DMS114 treated with DMSO at 0.1 percent for 48 hours (cell line): Measurements from ENCODE around the gene MBD3.
"Not testable (repeated sequence)": the region's sequence is repeated elsewhere in the genome, so short reads cannot be mapped to it uniquely, and the experiment has no call there.

Experiments
- DNase-seq: peaks from one replicate; lab custom pipeline; 2025; ENCODE audit not compliant: unreplicated experiment; lab: John Stamatoyannopoulos, UW

Gene MBD3

DNA sequence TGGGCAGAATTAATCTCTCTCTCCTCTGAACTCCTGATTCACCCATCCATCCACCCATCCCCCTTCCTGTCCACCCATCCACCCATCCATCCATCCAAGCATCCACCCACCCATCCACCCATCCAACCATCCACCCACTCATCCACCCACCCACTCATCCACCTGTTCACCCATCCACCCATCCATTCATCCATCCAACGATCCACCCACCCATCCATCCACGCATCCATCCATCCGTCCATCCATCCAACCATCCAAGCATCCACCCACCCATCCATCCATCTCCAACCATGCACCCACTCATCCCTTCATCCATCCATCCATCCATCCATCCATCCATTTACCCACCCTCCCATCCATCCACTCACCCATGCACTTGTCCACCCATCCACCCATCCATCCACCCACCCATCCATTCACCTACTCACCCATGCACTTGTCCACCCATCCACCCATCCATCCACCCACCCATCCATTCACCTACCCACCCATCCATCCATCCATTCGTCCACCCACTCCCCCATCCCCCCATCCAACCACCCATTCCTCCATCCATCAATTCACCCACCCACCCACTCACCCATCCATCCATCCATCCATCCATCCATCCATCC, 43.2 kb downstream of the MBD3 start:
- no peak for DNase-seq

DNA sequence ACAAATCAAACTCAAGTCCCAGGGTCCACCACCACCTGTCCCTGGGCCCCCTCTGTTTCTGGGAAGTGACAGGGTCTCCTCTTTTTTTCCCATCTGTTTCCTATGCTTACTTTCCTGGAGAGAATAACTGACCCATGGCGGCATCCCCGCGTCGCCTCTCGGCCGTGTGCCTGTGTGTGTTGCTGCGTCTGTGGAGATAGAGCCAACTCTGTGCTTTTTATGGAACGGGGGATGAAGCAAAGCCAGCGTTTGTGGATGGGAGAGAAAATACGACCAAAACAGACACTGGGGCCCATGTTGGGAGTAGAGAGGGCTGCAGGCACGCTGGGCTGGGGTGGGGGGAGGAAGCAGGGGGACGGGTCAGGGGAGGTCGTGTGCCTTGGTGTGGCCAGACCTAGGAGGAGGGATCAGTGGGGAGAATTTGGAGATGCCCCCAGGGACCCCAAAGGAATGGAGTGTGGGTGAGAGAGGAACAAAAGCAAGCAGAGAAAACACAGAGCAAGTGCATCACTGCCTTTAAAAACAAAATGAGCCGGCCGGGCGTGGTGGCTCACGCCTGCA, 52.2 kb downstream of the MBD3 start:
- DNase-seq, result no peak

DNA sequence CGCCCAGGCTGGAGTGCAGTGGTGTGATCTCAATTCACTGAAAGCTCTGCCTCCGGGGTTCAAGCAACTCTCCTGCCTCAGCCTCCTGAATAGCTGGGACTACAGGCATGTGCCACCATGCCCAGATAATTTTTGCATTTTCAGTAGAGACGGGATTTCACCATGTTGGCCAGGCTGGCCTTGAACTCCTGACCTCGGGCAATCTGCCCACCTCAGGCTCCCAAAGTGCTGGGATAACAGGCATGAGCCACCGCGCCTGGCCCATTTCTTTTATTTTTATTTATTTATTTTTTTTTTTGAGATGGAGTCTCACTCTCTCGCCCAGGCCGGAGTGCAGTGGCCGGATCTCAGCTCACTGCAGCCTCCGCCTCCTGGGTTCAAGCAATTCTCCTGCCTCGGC, 52.9 kb downstream of the MBD3 start:
- DNase-seq, result not testable (repeated sequence)

DNA sequence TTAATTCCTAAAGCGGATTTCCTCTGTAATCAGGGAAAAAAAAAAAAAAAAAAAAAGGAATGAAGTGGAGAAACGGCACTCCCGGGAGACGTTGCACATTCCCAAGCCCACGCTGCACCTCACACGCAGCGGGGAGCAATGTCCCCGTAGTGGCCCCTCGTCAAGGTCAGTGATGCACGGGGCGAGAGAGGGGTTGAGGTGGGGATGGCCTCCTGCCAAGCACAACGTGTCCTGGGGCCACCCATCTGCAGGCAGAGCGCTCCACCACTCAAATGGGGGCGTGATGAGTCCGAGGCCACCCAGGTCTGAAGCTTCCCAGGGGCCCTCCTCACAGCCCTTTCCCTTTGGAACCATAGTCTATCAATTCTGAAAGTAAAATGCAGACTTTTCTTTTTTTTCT, 53.7 kb downstream of the MBD3 start:
- DNase-seq, result no peak

DNA sequence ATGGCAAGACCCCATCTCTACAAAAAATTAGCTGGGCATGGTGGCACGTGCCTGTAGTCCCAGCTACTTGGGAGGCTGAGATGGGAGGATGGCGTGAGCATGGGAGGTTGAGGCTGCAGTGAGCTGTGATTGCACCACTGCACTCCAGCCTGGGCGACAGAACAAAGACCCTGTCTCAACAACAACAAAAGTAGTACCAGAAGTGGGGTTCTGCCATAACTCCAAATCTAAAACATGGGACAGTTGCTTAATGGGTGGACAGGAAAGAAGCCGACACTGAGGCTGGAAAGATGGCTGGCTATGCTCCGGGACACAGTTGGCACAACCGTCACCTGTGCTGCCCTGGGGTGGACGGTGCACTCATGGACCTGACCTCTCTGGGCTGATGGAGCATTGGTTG, 57.0 kb downstream of the MBD3 start:
- DNase-seq, result not testable (repeated sequence)

DNA sequence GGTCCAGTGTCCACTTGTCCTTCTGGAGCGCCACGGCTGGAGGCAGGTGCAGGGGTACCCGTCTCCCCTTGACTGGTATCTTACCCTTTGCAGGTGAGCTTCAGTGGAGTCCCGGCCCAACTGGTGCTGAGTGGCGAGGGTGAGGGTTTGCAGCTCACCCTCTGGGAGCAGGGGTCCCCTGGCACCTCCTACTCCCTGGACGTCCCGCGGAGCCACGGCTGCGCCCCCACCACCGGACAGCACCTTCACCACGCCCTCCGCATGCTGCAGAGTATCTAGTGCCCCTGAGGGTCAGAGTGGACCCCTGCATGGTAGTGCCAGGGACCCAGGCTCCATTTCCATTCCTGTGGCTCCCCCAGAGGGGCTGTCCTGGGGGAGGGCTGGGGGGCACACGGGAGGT, 57.7 kb downstream of the MBD3 start:
- DNase-seq, result no peak

DNA sequence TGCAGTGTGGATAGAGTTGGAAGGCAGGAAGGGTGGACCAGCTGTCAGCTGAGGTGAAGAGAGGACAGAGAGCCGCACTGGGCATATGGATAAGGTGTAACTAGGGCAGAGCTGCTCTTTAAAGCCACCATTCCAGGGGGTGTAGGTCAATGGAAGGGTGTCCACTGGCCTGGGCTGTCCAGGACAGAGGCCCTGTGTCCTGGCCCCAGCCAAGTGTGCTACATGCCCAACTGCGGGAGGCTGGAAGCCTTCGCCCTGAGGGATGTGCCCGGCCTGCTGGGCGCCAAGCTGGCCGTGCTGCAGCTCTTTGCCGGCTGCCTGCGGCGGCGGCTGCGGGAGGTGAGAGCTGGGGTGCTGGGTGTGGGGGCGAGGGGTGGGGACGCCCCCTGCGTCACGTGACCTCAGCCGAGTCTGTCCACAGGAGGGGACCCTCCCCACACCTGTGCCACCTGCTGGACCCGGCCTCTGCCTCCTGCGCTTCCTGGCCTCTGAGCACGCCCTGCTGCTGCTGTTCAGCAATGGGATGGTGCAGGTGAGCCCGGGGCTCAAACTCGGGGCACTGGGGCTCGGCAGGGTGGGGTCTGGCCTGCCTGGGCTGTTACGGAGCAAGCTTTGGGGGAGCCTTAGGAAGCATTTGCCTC, 59.0 kb downstream of the MBD3 start:
- no peak for DNase-seq

DNA sequence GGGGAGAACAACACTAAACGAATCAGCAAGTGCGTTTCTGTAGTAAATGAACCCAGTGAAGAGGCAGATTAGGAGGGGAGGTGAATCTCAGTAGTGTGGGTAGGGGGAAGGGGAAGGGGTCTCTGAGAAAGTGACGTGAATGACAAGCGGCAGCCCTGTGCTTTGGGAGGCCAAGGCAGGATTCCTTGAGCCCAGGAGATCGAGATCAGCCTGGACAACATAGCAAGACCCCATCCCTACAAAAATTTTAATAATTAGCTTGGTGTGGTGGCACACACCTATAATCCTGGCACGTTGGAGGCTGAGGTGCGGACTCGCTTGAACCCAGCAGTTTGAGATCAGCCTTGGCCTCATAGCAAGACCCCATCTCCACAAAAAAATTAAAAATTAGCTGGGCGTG, 60.7 kb downstream of the MBD3 start:
- no peak for DNase-seq

DNA sequence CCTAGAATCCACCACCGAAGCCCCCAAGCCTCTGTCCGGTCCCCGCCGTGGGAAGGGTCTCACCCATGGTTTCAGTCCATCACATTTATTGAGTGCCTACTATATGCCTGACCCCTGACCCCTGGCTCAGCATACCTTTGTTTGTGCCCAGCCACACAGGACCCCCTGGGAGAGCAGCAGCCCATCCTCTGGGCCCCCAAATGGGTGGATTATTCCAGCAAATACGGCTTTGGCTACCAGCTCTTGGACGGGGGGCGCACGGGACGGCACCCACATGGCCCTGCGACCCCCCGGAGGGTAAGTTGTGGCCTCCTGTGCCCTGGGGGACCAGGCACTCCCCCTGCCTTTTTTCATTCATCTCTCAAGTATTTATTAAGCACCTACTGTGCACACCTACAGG, 61.1 kb downstream of the MBD3 start:
- DNase-seq, result no peak

DNA sequence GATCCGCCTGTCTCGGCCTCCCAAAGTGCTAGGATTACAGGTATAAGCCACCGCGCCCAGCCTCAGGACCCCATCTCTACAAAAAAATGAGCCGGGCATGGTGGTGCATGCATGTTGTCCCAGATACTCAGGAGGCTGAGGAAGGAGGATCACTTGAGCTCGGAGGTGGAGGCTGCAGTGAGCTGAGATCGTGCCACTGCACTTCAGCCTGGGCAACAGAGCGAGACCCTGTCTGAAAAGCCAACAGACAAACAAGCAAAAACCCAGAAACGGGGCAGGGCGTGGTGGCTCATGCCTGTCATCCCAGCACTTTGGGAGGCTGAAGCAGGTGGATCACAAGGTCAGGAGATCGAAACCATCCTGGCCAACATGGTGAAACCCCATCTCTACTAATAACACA, 61.8 kb downstream of the MBD3 start:
- DNase-seq, result not testable (repeated sequence)

DNA sequence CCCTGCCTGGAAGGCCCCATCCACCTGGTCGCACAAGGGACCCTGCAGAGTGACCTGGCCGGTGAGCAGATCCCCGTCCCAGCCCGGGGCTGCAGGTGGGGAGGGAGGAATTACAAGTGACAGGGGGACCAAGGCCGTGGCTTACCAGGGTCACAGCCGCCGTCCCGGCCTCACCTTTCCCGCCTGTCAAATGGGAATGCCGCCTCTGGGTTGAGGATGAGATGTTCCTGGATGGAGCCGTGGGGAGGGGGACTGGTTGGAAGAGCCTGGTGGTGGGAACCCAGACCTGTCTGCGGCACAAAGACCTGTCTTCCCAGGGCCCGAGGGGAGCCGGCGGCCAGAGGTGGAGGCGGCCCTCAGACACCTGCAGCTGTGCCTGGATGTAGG, 63.2 kb downstream of the MBD3 start:
- no peak for DNase-seq

DNA sequence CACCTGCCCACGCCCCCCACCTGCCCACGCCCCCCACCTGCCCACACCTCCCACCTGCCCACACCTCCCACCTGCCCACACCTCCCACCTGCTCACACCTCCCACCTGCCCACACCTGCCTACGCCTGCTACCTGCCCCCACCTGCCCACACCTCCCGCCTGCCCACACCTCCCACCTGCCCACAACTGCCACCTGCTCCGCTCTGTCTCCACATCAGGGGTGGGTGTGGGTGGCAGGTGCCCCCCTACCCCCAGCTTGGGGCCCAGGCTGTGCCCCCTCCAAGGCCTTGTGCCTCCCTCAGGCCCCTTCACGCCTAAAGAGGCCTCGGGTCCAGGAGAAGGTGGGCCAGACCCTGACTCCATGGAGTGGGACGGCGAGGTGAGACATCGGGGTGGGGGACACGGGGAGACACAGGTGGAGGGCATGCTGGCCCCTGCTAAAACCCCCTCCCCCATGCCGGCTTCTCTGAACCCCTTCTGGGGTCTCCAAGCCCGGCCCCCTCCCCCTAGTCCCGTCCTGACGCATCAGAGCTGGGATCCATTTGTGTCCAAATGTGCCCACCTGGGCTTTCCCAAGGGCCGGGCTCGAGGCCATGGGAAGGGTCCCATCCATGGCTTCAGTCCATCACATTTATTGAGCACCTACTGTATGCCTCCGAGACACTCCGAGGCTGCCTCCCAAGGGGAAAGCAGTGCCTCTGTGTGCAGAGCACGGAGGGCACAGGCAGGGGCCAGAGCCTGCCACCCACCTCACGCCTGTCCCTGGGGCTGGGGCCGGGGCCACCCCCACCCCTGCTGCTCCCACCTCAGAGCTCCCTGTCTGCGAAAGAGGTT, 63.9 kb downstream of the MBD3 start:
- DNase-seq, result no peak

DNA sequence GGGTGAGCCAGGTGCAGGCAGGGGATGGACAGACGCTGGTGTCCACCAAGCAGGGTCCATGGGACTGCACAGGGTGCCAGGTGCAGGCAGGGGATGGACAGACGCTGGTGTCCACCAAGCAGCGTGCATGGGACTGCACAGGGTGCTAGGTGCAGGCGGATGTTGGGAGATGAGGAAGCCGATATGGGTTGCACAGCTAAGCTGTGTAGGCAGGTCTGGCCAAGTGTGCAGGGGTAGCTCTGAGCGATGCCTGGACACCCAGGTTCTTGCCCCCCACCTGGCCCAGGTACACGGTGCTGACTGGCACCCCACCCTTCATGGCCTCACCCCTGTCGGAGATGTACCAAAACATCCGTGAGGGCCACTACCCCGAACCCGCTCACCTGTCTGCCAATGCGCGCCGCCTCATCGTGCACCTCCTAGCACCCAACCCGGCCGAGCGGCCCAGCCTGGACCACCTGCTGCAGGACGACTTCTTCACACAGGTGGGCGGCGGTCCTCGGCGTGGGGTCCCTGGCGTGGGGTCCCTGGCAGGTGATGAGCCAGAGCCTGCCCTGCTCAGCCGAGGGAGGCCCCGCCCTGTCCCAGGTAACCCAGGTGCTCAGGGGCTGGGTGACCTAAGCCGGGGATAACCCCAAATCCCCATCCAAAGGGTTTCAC, 64.9 kb downstream of the MBD3 start:
- DNase-seq, result no peak

DNA sequence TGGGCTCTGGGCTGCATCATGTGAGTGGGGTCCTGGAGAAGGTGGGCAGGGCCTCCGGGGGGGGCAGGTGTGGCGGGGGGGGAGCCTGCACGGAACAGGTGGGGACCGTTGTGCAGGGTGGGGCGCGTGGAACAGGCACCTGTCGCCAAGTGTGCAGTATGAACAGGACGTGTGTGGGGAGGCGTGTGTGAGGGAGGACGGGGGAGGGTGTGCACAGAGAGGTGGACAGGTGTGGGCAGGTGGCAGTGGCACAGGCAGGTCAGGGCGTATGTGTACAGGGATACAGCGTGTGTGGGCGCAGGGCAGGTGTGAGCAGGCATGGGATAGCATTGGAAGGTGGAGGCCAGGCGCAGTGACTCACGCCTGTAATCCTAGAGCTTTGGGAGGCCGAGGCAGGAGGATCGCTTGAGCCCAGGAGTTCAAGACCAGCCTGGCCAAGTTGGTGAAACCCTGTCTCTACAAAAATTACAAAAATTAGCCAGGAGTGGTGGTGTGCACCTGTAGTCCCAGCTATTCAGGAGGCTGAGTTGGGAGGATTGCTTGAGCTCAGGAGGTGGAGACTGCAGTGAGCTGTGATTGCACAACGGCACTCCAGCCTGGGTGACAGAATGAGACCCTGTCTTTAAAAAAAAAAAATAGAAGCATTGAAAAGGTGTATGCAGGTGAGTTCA, 65.6 kb downstream of the MBD3 start:
- no peak for DNase-seq

DNA sequence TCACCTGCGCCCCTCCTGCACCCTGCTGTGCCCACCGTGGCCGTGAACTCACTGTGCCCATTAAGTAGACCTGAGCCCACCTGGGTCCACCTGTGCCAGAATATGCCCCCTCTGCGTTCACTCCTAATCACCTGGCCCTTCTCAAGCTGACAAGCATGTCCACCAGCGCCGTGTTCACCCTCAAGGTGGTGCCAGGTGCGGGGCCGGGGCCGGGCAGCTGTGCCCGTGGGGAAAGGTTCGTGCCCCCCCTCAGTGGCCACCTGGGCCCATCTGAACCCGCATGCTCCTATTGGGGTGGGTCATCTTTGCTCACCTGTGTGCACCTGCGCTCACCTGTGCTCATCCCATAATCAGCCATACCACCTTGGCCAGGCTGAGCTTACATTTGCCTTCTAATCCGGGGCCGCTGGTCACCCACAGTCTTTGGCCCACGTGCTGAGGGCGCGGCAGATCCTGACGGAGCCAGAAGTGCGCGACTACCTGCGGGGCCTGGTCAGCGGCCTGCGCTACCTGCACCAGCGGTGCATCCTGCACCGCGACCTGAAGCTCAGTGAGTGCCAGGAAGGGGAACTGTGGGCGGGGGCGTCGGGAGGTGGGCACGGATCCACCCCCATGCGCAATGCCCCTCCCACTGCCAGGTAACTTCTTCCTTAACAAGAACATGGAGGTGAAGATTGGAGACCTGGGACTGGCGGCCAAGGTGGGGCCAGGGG, 66.4 kb downstream of the MBD3 start:
- DNase-seq, result no peak

DNA sequence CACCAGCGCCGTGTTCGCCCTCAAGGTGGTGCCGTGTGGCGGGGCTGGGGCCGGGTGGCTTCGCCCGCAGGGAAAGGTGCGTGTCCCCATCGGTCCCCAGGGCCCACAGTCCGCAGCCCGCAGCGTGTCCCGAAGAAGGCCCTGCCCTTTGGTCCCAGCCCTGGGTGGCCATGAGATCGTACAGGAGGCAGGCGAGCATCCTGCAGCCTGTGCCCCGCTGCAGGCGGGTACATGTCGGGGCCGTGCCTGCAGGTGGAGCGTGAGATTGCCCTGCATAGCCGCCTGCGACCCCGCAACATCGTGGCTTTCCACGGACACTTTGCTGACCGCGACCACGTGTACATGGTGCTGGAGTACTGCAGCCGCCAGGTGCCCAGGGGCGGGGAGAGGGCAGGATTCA, 67.3 kb downstream of the MBD3 start:
- DNase-seq, result no peak

DNA sequence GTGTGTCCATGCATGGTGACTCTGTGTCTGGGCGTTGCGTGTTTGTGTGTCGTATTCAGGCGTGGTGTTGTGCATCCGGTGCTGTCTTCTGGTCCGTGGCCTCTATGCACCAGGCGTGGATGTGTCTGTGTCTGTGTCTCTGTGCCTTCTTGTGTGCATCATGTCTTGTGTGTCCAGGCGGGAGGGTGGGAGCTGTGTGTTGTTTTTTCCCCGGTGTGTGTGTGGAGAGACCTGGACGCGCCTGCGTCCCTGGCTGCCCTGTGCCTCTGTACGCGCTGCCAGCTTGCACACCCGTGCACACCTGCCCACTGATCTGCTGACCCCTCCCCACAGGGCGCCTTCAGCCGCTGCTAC, 67.7 kb downstream of the MBD3 start:
- DNase-seq, result no peak

DNA sequence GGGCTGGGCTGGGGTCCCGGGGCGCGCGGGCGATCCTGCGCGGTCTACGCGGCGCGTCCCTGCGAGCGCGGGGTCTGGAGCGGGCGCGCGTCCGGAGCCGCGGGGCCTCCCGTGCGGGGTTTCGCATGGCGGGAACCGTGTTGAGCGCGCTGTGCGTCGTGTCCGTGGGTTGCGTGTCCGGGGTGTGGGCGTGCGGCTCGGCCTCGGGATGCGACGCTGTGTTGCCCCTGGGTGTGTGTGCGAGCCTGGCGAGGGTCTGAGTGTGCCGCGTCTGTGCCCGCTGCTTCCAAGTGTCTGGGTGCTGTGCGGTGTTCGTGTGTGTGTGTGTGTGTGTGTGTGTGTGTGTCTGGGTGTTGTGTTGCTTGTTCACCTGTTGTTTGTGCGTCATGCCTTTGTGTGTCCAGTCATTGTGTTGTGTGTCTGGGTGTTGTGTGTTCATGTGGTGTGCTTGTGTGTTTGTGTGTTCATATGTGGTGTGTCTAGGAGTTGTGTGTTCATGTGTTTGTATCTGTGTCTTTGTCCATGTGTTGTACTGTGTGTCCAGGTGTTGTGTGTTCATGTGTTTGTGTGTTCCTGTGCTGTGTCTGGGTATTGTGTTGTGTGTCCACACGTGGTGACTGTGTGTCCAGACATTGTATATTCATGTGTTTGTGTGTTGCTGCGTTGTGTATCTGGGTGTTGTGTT, 68.2 kb downstream of the MBD3 start:
- no peak for DNase-seq
